Lower leg skin (tissue), 4 donors: Measurements from ENCODE around the gene FHOD3. TPM values are rescaled to one million over a fixed set of nuclear protein-coding genes. Genes with fewer than 3 reads are reported as not detected.

Experiments used
- DNase-seq, 2 donors: peaks; one replicate each; pipeline ENCODE4 v3.0.0-alpha.2; 2019; ENCODE audit warnings: low spot score in 2 of 2
- H3K4me3 ChIP-seq: fragments of 200-600 bp; sonication (generic); 2 replicates; pipeline ENCODE4 v1.5.1; 2017; ENCODE audit warnings: mild to moderate bottlenecking, low read depth; ENCODE audit not compliant: poor library complexity, severe bottlenecking
- POLR2A ChIP-seq, 2 donors: fragments of 450-650 bp; IDR thresholded peaks; one replicate each; pipeline ENCODE4 v1.6.1; 2016 to 2017; ENCODE audit warnings: antibody characterized with exemption in 2 of 2, mild to moderate bottlenecking in 1 of 2, moderate library complexity in 1 of 2
- WGBS, 2 donors: methylation state at CpG; one replicate each; pipeline ENCODE4 v1.1.5; 2018; 5-methylcytosine and 5-hydroxymethylcytosine counted together
- intact Hi-C: fragments of 100-400 bp; cut with DNase I; formaldehyde crosslinking; loops from one replicate; pipeline ENCODE4 v1.15.0; 2023; ENCODE audit warnings: low total_unique reads
- total RNA-seq, 4 donors: library from RNA; depleted of rRNA; stranded (reverse); fragments of >200 nt; gene quantifications; one replicate each; pipeline ENCODE4 v1.1.0, GENCODE V29; 2016
- TF ChIP-seq, protein P1 (sequence below), 3 donors: fragments of 450-650 bp; IDR thresholded peaks; one replicate each; pipeline ENCODE4 v1.5.1; 2016; ENCODE audit warnings: antibody characterized with exemption in 3 of 3, mild to moderate bottlenecking in 3 of 3, moderate library complexity in 2 of 3

FHOD3 gene
- total RNA-seq, 4 donors from 2014 or later, result 5.3 to 15.1 (median 7.8) TPM

- WGBS, 2 donors, result 68 to 78% methylated on average over 8 of the region's 8 CpGs
- no peak for DNase-seq
- TF ChIP-seq POLR2A (IDR thresholded peaks at IDR 0.05), result no peak
- TF ChIP-seq, protein P1, sequence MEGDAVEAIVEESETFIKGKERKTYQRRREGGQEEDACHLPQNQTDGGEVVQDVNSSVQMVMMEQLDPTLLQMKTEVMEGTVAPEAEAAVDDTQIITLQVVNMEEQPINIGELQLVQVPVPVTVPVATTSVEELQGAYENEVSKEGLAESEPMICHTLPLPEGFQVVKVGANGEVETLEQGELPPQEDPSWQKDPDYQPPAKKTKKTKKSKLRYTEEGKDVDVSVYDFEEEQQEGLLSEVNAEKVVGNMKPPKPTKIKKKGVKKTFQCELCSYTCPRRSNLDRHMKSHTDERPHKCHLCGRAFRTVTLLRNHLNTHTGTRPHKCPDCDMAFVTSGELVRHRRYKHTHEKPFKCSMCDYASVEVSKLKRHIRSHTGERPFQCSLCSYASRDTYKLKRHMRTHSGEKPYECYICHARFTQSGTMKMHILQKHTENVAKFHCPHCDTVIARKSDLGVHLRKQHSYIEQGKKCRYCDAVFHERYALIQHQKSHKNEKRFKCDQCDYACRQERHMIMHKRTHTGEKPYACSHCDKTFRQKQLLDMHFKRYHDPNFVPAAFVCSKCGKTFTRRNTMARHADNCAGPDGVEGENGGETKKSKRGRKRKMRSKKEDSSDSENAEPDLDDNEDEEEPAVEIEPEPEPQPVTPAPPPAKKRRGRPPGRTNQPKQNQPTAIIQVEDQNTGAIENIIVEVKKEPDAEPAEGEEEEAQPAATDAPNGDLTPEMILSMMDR (IDR thresholded peaks at IDR 0.05), result no peak
- intact Hi-C loops, result no loop called here
- H3K4me3 ChIP-seq, result no peak overlapping the region
Measured at GRCh38 chr18:36559149-36559857, 261.8 kb downstream of the FHOD3 start.

- WGBS, 2 donors, result 60 to 86% methylated on average over 2 of the region's 2 CpGs
- no peak for TF ChIP-seq POLR2A (IDR thresholded peaks at IDR 0.05)
- TF ChIP-seq, protein P1 (IDR thresholded peaks at IDR 0.05), result no peak
- intact Hi-C loops, result no loop called here
- no peak for DNase-seq
- H3K4me3 ChIP-seq, result no peak overlapping the region
Measured at GRCh38 chr18:36560187-36560586, 262.7 kb downstream of the FHOD3 start.

DNA sequence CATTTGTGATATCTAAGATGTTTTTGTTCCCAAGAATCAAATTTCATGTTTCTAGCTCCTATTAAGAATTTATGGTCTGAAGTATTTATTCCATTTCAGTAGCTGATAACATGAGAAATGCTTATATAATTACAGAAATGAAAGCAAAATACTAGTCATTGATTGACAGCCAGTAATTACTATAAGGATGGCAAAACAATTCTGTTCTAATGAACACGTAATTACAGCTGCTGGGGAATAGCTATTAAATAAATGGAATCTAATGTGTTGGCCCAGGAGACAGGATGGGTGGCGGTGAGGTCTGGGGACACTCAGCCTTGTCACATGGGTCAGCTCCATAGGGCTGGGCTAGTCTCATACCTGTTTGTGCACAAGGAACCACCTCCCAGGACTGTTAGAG is 263.5 kb downstream of the FHOD3 start:
- DNase-seq, result no peak
- no peak for TF ChIP-seq POLR2A (IDR thresholded peaks at IDR 0.05)
- TF ChIP-seq, protein P1 (IDR thresholded peaks at IDR 0.05), result no peak
- WGBS, 2 donors, result 57 to 79% methylated on average over 2 of the region's 2 CpGs
- no peak overlapping the region for H3K4me3 ChIP-seq
- intact Hi-C loops, result no loop called here

DNA sequence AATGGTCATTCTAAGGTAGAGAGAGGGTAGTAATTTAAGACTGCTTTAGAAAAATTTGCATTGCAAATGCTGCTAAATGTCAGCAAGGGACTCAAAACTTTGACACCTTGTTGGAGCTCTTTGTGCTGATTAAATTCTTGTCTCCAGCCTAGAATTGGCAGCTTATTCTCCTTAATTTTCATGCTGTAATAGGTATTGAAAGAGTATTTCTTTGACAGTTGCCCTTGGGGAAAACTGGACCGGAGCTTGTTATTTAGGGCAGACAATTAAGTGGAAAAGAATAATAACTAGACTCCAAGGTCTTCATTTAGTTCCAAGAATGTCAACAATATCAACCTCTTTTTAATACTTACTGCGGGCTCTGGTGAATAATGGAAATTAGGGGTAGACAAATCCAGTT is 267.3 kb downstream of the FHOD3 start:
- no peak for TF ChIP-seq POLR2A (IDR thresholded peaks at IDR 0.05)
- TF ChIP-seq, protein P1 (IDR thresholded peaks at IDR 0.05), result no peak
- no peak for DNase-seq
- intact Hi-C loops, result no loop called here
- H3K4me3 ChIP-seq, result no peak overlapping the region
- 47 to 50% methylated on average over 2 of the region's 2 CpGs for WGBS, 2 donors

- no peak for DNase-seq
- TF ChIP-seq, protein P1 (IDR thresholded peaks at IDR 0.05), result no peak
- TF ChIP-seq POLR2A (IDR thresholded peaks at IDR 0.05), result no peak
- H3K4me3 ChIP-seq, result no peak overlapping the region
- WGBS, 2 donors, result 64 to 82% methylated on average over 1 of the region's 1 CpG
- intact Hi-C loops, result no loop called here
Measured at GRCh38 chr18:36567800-36568199, 270.3 kb downstream of the FHOD3 start.

GRCh38 chr18:36568487-36568886 is 271.0 kb downstream of the FHOD3 start:
- no peak for TF ChIP-seq POLR2A (IDR thresholded peaks at IDR 0.05)
- TF ChIP-seq, protein P1 (IDR thresholded peaks at IDR 0.05), result no peak
- 51 to 59% methylated on average over 4 of the region's 4 CpGs for WGBS, 2 donors
- no peak overlapping the region for H3K4me3 ChIP-seq
- no peak for DNase-seq
- intact Hi-C loops, result no loop called here
